Adrenal gland (tissue), 5 donors: ENCODE measurements around the gene CDKAL1.

Source experiments
- POLR2A ChIP-seq, 2 donors: fragments of 450-650 bp; IDR thresholded peaks; one replicate each; pipeline ENCODE4 v1.6.1; 2017; ENCODE audit warnings: antibody characterized with exemption in 2 of 2, mild to moderate bottlenecking in 2 of 2, moderate library complexity in 1 of 2
- TF ChIP-seq, protein P1 (sequence below), 6 experiments: fragments of 450-650 bp in 4 of 6; fragments of 200-600 bp in 2 of 6; sonication (generic) in 1 of 6; IDR thresholded peaks; 1 replicate in 5 of 6; 2 replicates in 1 of 6; pipeline versions ENCODE4 v1.5.1 to v1.8.0; 2016 to 2021; ENCODE audit warnings: antibody characterized with exemption in 6 of 6, mild to moderate bottlenecking in 2 of 6, moderate library complexity in 1 of 6
- donor health status: DM: no; HTN: no; CAD: no.

DNA sequence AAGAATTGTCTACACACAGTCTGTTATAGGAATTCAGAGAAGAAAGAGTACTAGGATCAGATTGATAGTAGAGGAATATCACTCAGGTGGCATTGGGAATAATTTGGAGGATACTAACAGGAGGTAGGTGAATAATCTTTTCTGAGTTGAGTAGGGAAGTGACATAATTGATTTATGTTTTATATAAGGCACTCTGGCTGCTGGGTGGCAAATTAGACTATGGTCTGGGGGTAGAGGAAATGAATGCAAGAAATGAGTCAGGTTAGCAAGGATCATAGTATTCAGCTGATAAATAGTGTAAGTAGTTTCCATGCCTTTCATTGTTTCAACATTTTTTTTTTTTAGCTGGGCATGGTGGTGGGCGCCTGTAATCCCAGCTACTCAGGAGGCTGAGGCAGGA, 113.3 kb downstream of the CDKAL1 start:
- TF ChIP-seq, protein P1, sequence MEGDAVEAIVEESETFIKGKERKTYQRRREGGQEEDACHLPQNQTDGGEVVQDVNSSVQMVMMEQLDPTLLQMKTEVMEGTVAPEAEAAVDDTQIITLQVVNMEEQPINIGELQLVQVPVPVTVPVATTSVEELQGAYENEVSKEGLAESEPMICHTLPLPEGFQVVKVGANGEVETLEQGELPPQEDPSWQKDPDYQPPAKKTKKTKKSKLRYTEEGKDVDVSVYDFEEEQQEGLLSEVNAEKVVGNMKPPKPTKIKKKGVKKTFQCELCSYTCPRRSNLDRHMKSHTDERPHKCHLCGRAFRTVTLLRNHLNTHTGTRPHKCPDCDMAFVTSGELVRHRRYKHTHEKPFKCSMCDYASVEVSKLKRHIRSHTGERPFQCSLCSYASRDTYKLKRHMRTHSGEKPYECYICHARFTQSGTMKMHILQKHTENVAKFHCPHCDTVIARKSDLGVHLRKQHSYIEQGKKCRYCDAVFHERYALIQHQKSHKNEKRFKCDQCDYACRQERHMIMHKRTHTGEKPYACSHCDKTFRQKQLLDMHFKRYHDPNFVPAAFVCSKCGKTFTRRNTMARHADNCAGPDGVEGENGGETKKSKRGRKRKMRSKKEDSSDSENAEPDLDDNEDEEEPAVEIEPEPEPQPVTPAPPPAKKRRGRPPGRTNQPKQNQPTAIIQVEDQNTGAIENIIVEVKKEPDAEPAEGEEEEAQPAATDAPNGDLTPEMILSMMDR (IDR thresholded peaks at IDR 0.05): no peak
- no peak for TF ChIP-seq POLR2A (IDR thresholded peaks at IDR 0.05)
